HepG2 (cell line): ENCODE measurements around the gene SCARF1. TPM values are rescaled to one million over a fixed set of nuclear protein-coding genes. Genes with fewer than 3 reads are reported as not detected.
A peak's percentile ranks its signal among the peaks of the same experiment; 100 is the strongest.

ENCODE experiments used
- ATF3 ChIP-seq: sonication (generic); formaldehyde crosslinking; IDR thresholded peaks from 2 replicates; pipeline ENCODE4 v1.4.0; 2020; ENCODE audit warnings: missing genetic modification reagents
- ATF5 ChIP-seq: sonication (generic); formaldehyde crosslinking; IDR thresholded peaks from 2 replicates; pipeline ENCODE4 v1.4.0; 2020; ENCODE audit warnings: mild to moderate bottlenecking, low read depth, missing genetic modification reagents
- BCL6 ChIP-seq: IDR thresholded peaks from 2 replicates; pipeline ENCODE4 v1.6.1; 2016; ENCODE audit warnings: missing genetic modification reagents, missing compliant biosample characterization
- CREB1 ChIP-seq, 2 experiments: fragments of 450-650 bp in 1 of 2; IDR thresholded peaks; 2 replicates each; pipeline ENCODE4 v1.6.1; 2016 to 2017; ENCODE audit warnings: control low read depth in 1 of 2, mild to moderate bottlenecking in 1 of 2, missing compliant biosample characterization in 1 of 2, missing genetic modification characterization in 1 of 2
- CSRNP1 ChIP-seq: sonication (generic); formaldehyde crosslinking; IDR thresholded peaks from 2 replicates; pipeline ENCODE4 v1.8.1; 2023; ENCODE audit warnings: mild to moderate bottlenecking, missing genetic modification reagents
- ERF ChIP-seq: IDR thresholded peaks from 2 replicates; pipeline ENCODE4 v1.6.1; 2018; ENCODE audit warnings: missing biosample characterization, missing genetic modification reagents
- GFI1 ChIP-seq: sonication (generic); formaldehyde crosslinking; IDR thresholded peaks from 2 replicates; pipeline ENCODE4 v1.5.0; 2020; ENCODE audit warnings: missing genetic modification reagents, mild to moderate bottlenecking, borderline replicate concordance
- JUNB ChIP-seq: sonication (generic); formaldehyde crosslinking; IDR thresholded peaks from 2 replicates; pipeline ENCODE4 v1.8.0; 2022; ENCODE audit warnings: missing genetic modification reagents, mild to moderate bottlenecking, borderline replicate concordance
- NR2C2 ChIP-seq: sonication (generic); formaldehyde crosslinking; IDR thresholded peaks from 2 replicates; pipeline ENCODE4 v1.4.0; 2020; ENCODE audit warnings: missing genetic modification reagents, mild to moderate bottlenecking, moderate library complexity, borderline replicate concordance
- RARA ChIP-seq: IDR thresholded peaks from 2 replicates; pipeline ENCODE4 v1.6.1; 2016; ENCODE audit warnings: missing genetic modification reagents, missing compliant biosample characterization
- SNAPC5 ChIP-seq: sonication (generic); formaldehyde crosslinking; IDR thresholded peaks from 2 replicates; pipeline ENCODE4 v1.8.1; 2023; ENCODE audit warnings: mild to moderate bottlenecking, missing genetic modification reagents, borderline replicate concordance
- TAF1 ChIP-seq: sonication (generic); formaldehyde crosslinking; IDR thresholded peaks from 2 replicates; pipeline ENCODE4 v1.4.0; 2020; ENCODE audit warnings: missing genetic modification reagents
- ZNF318 ChIP-seq: sonication (generic); formaldehyde crosslinking; IDR thresholded peaks from 2 replicates; pipeline ENCODE4 v1.4.0; 2020; ENCODE audit warnings: mild to moderate bottlenecking, missing genetic modification reagents
- ZNF329 ChIP-seq: sonication (generic); formaldehyde crosslinking; IDR thresholded peaks from 2 replicates; pipeline ENCODE4 v1.9.0; 2021; ENCODE audit warnings: low read depth, mild to moderate bottlenecking, missing genetic modification reagents
- ZNF431 ChIP-seq: sonication (generic); formaldehyde crosslinking; IDR thresholded peaks from 2 replicates; pipeline ENCODE4 v1.9.0; 2022; ENCODE audit warnings: missing genetic modification reagents, low read depth, mild to moderate bottlenecking, borderline replicate concordance
- ZNF547 ChIP-seq: sonication (generic); formaldehyde crosslinking; IDR thresholded peaks from 2 replicates; pipeline ENCODE4 v1.5.1; 2020; ENCODE audit warnings: mild to moderate bottlenecking, missing genetic modification reagents
- ZNF550 ChIP-seq: sonication (generic); formaldehyde crosslinking; IDR thresholded peaks from 2 replicates; pipeline ENCODE4 v1.4.0; 2020; ENCODE audit warnings: mild to moderate bottlenecking, missing genetic modification reagents, borderline replicate concordance
- polyA plus RNA-seq, 8 experiments: library from polyadenylated mRNA; depleted of rRNA in 3 of 8; stranded (reverse) in 7 of 8; unstranded in 1 of 8; fragments of >200 nt; fragmentation: Illumina TruSeq in 4 of 8; extraction: Trizol in 4 of 8; gene quantifications; 2 replicates each; pipeline versions ENCODE4 v1.2.1 to v1.2.3, GENCODE V29; 2011 to 2016; ENCODE audit warnings: low read depth in 4 of 8, missing spikeins in 1 of 8, mixed read lengths in 1 of 8; ENCODE audit not compliant: insufficient read depth in 1 of 8
- total RNA-seq, 5 experiments: library from RNA; depleted of rRNA; stranded (reverse); fragments of >200 nt; fragmentation: Illumina TruSeq; extraction: Trizol; gene quantifications; 2 replicates each; pipeline ENCODE4 v1.2.3, GENCODE V29; 2016; ENCODE audit warnings: low read depth in 1 of 5

Gene SCARF1
- total and polyA plus RNA-seq, 2 of the 13 experiments (the other 11 are each of a cell fraction or from before 2014, with no cell fraction given), result 0.24 to 0.71 TPM

- TF ChIP-seq ZNF550 (CRISPR knock-in tag) (no peak), CSRNP1 (CRISPR knock-in tag) (no peak), GFI1 (CRISPR knock-in tag) (0 out of 2 replicates have a peak, but pooled peaks have one; percentile 27), TAF1 (CRISPR knock-in tag) (no peak), BCL6 (CRISPR knock-in tag) (peak; percentile 93), CREB1 (IDR thresholded peaks at IDR 0.05) (no peak), CREB1 (CRISPR knock-in tag; IDR thresholded peaks at IDR 0.05) (peak; percentile 51; the same call in 1 of the 2 replicates), JUNB (CRISPR knock-in tag) (peak; percentile 46; the same call in 1 of the 2 replicates), ATF5 (CRISPR knock-in tag) (no peak), ZNF431 (CRISPR knock-in tag) (peak; percentile 66), ERF (CRISPR knock-in tag) (peak; percentile 43; the same call in 1 of the 2 replicates), SNAPC5 (CRISPR knock-in tag) (no peak), RARA (CRISPR knock-in tag) (peak; percentile 98), ATF3 (CRISPR knock-in tag) (peak; percentile 66; the same call in 1 of the 2 replicates), ZNF547 (0 out of 2 replicates have a peak, but pooled peaks have one; percentile 34), ZNF329 (CRISPR knock-in tag) (no peak), ZNF318 (CRISPR knock-in tag) (no peak), NR2C2 (CRISPR knock-in tag) (peak; percentile 40; the same call in 1 of the 2 replicates)
Measured at GRCh38 chr17:1592751-1593629, 52.5 kb downstream of the SCARF1 start (continued).
